ENCODE measurements around the gene DCTN2.
"Not testable (repeated sequence)": the region's sequence is repeated elsewhere in the genome, so short reads cannot be mapped to it uniquely, and the experiment has no call there.

The DCTN2 gene

GRCh38 chr12:57497223-57498131 lies 49.5 kb downstream of the DCTN2 start:
- DNase-seq (ENCODE audit: extremely low spot score, insufficient read length, low read depth) (no peak), FAIRE-seq (no peak)

GRCh38 chr12:57496822-57497221 lies 50.2 kb downstream of the DCTN2 start:
- DNase-seq (ENCODE audit: extremely low spot score, insufficient read length, low read depth), result no peak
- FAIRE-seq, result no peak

- not testable (repeated sequence) for FAIRE-seq; DNase-seq (ENCODE audit: extremely low spot score, insufficient read length, low read depth)
Observed at GRCh38 chr12:57495051-57495701, 51.8 kb downstream of the DCTN2 start.

- DNase-seq (ENCODE audit: extremely low spot score, insufficient read length, low read depth), result no peak
- no peak for FAIRE-seq
Observed at GRCh38 chr12:57491393-57492280, 55.4 kb downstream of the DCTN2 start.

- DNase-seq (ENCODE audit: extremely low spot score, insufficient read length, low read depth) (no peak), FAIRE-seq (no peak)
Observed at GRCh38 chr12:57490126-57490525, 56.9 kb downstream of the DCTN2 start.

GRCh38 chr12:57489157-57489641 lies 57.8 kb downstream of the DCTN2 start:
- DNase-seq (ENCODE audit: extremely low spot score, insufficient read length, low read depth), result no peak
- no peak for FAIRE-seq

- FAIRE-seq (peak; percentile 5), DNase-seq (ENCODE audit: extremely low spot score, insufficient read length, low read depth) (no peak)
Observed at GRCh38 chr12:57488402-57489156, 58.4 kb downstream of the DCTN2 start.

GRCh38 chr12:57487597-57488401 lies 59.2 kb downstream of the DCTN2 start, which contains the start of gene MARS1:
Gene MARS1 (plus strand): TSS chr12:57488068. CDS start chr12:57488091, 23 bp downstream.
- DNase-seq (ENCODE audit: extremely low spot score, insufficient read length, low read depth) (peak; percentile 87), FAIRE-seq (peak; percentile 96)

- FAIRE-seq, result no peak
Observed at GRCh38 chr12:57487055-57487596, 59.9 kb downstream of the DCTN2 start.

GRCh38 chr12:57485695-57486094 lies 61.3 kb downstream of the DCTN2 start:
- FAIRE-seq (no peak), DNase-seq (ENCODE audit: extremely low spot score, insufficient read length, low read depth) (no peak)

More at GRCh38 chr12:57487055-57487596, 59.9 kb downstream of the DCTN2 start:
- DNase-seq (ENCODE audit: extremely low spot score, insufficient read length, low read depth), result no peak

GRCh38 chr12:57483466-57483865 lies 63.5 kb downstream of the DCTN2 start:
- FAIRE-seq, result no peak

GRCh38 chr12:57481671-57482070 lies 65.3 kb downstream of the DCTN2 start:
- FAIRE-seq (no peak), DNase-seq (ENCODE audit: extremely low spot score, insufficient read length, low read depth) (no peak)

More at GRCh38 chr12:57483466-57483865, 63.5 kb downstream of the DCTN2 start:
- no peak for DNase-seq (ENCODE audit: extremely low spot score, insufficient read length, low read depth)
